Spinal cord (tissue), 10 donors: Measurements from ENCODE around the gene RAPGEF4. TPM values are rescaled to one million over a fixed set of nuclear protein-coding genes. Genes with fewer than 3 reads are reported as not detected.
"Not testable (repeated sequence)": the region's sequence is repeated elsewhere in the genome, so short reads cannot be mapped to it uniquely, and the experiment has no call there.

ENCODE experiments used
- DNase-seq, 6 donors: peaks; one replicate each; pipeline versions ENCODE4 v3.0.0 to v3.0.0-alpha.2; 2013 to 2015; ENCODE audit warnings: low spot score in 6 of 6, low read depth in 4 of 6
- H3K27ac ChIP-seq: one replicate; pipeline ENCODE4 v1.5.1; 2013; ENCODE audit warnings: low read depth, low read length, control low read depth
- H3K27me3 ChIP-seq: one replicate; pipeline ENCODE4 v1.6.1; 2013; ENCODE audit warnings: low read length; ENCODE audit not compliant: control insufficient read depth, insufficient read depth
- H3K36me3 ChIP-seq: one replicate; pipeline ENCODE4 v1.6.1; 2013; ENCODE audit warnings: low read length; ENCODE audit not compliant: control insufficient read depth, insufficient read depth
- H3K4me1 ChIP-seq: one replicate; pipeline ENCODE4 v1.6.1; 2013; ENCODE audit warnings: low read length; ENCODE audit not compliant: control insufficient read depth, insufficient read depth
- H3K4me3 ChIP-seq: one replicate; pipeline ENCODE4 v1.5.1; 2013; ENCODE audit warnings: low read depth, low read length, control low read depth
- H3K9me3 ChIP-seq: one replicate; pipeline ENCODE4 v1.6.1; 2013; ENCODE audit warnings: low read length; ENCODE audit not compliant: control insufficient read depth, insufficient read depth
- whole genome bisulfite sequencing: methylation state at CpG from one replicate; pipeline ENCODE4 v1.1.5; 2013; ENCODE audit warnings: missing lambda C conversion rate; ENCODE audit not compliant: insufficient coverage; 5-methylcytosine and 5-hydroxymethylcytosine counted together
- polyA plus RNA-seq, 2 donors: library from polyadenylated mRNA; unstranded; fragments of 120-200 nt; gene quantifications; one replicate each; pipeline ENCODE4 v1.2.1, GENCODE V29; 2013; ENCODE audit not compliant: insufficient read length in 2 of 2
- total RNA-seq, 2 donors: library from RNA; depleted of rRNA in 1 of 2; stranded (reverse); fragments of 120-200 nt in 1 of 2; fragments of >200 nt in 1 of 2; gene quantifications; one replicate each; pipeline versions ENCODE4 v1.2.3 to v1.2.4, GENCODE V29; 2013 to 2014
- donor health status: healthy.

RAPGEF4 gene
- total and polyA plus RNA-seq, 4 donors = 31.1 to 65.8 (median 44.4) TPM

GRCh38 chr2:172788871-172789270 lies 53.2 kb downstream of the RAPGEF4 start:
- Histone ChIP-seq H3K4me3 (no peak overlapping the region), H3K36me3 (no peaks in the 10 kb centered on the region), H3K9me3 (no peaks in the 10 kb centered on the region), H3K4me1 (no peaks in the 10 kb centered on the region), H3K27me3 (no peaks in the 10 kb centered on the region), H3K27ac (no peak overlapping the region)
- DNase-seq = no peak

DNA sequence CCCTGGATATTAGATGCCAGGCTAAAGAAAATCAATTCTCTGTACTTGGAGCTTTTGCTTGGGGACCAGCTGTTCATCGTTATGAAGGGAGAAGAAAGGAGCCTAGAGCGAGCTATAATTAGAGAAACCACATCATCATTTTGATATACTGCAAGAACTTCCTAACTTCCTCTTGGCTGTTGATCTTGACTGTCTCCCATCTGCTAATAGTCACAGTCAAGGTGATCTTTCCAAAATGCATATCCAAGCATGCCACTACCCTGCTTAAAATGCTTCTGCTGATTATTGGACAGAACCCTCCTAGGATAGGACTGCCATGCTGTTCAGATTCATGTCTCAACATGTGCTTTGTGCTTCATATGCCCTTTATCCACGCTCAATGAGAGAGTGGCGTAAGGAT lies 54.8 kb downstream of the RAPGEF4 start:
- H3K27me3 ChIP-seq = no peaks in the 10 kb centered on the region
- no peak for DNase-seq
- no peaks in the 10 kb centered on the region for H3K36me3 ChIP-seq
- no peaks in the 10 kb centered on the region for H3K9me3 ChIP-seq
- H3K27ac ChIP-seq = no peak overlapping the region
- H3K4me1 ChIP-seq = no peaks in the 10 kb centered on the region
- no peak overlapping the region for H3K4me3 ChIP-seq
- 100% methylated on average over 2 of the region's 4 CpGs for WGBS

DNA sequence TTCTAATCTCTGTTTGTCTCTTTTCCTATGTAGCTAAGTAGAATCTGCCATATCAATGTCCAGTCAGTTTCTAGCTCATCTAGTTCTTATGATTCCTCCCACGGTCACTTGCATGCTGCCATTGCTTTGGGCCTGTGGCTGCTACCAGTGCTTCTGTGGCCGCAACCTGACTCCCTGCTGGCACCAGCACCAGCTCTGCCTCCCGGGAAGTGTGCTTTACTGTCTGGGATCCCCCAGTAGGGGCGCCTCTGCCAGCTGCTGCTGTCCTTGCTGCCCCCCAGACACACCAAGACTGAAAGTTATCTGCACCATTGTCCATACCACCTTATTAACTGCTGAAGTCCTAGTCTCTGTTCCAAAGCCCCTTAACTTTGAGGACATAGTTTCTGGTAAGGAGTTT lies 56.3 kb downstream of the RAPGEF4 start:
- H3K27ac ChIP-seq = no peak overlapping the region
- no peaks in the 10 kb centered on the region for H3K4me1 ChIP-seq
- WGBS = 68% methylated on average over 3 of the region's 4 CpGs
- no peaks in the 10 kb centered on the region for H3K36me3 ChIP-seq
- no peak for DNase-seq
- H3K9me3 ChIP-seq = no peaks in the 10 kb centered on the region
- no peak overlapping the region for H3K4me3 ChIP-seq
- H3K27me3 ChIP-seq = no peaks in the 10 kb centered on the region

DNA sequence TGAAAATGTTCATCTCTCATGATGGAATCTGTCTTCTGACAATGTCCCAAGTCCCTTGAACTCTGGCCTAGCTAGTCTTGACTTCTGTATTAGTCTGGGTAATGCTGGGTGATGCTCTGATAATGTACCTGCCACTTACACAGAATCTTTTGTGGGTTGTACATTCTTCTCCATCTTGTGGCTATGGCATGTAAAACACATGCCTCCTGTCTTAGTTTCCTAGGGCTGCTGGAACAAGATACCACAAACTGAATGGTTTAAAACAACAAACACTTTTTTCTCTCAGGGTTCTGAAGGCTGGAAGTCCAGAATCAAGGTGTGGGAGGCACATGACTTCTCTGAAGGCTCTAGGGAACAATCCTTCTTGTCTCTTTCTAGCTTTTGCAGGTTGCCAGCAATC lies 57.1 kb downstream of the RAPGEF4 start:
- no peak overlapping the region for H3K4me3 ChIP-seq
- no peaks in the 10 kb centered on the region for H3K27me3 ChIP-seq
- no peak overlapping the region for H3K27ac ChIP-seq
- no peaks in the 10 kb centered on the region for H3K36me3 ChIP-seq
- H3K4me1 ChIP-seq = no peaks in the 10 kb centered on the region
- no peaks in the 10 kb centered on the region for H3K9me3 ChIP-seq
- DNase-seq = no peak

GRCh38 chr2:172803308-172803707 lies 67.7 kb downstream of the RAPGEF4 start:
- not testable (repeated sequence) for H3K9me3 ChIP-seq, H3K27ac ChIP-seq, H3K4me1 ChIP-seq, H3K4me3 ChIP-seq, H3K27me3 ChIP-seq, DNase-seq, H3K36me3 ChIP-seq
- 100% methylated on average over 1 of the region's 1 CpG for WGBS

DNA sequence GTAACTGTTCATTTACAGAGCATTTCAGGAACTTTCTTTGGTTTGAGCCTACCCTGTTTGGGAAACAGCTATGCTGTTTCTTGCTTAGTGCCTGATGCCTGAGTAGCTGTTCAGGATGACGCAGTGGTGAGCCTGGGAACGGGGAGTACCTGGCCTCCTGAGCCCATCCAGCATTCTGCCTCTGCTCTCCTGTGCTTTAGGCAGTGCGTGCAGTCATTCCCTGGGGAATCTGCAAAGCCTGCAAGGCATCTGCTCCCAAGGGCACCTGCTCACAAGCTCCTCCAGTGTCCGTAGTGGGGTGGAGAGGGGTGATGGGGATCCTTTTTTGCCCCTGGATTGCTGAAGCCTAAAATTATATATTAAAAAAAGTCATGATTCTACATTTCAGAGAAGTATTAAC lies 68.8 kb downstream of the RAPGEF4 start:
- 96% methylated on average over 3 of the region's 4 CpGs for WGBS
- Histone ChIP-seq H3K4me1 (no peaks in the 10 kb centered on the region), H3K4me3 (no peak overlapping the region), H3K27me3 (no peaks in the 10 kb centered on the region), H3K27ac (no peak overlapping the region), H3K9me3 (peaks cover 1% of the 10 kb centered on the region), H3K36me3 (peaks cover 4% of the 10 kb centered on the region)
- no peak for DNase-seq

DNA sequence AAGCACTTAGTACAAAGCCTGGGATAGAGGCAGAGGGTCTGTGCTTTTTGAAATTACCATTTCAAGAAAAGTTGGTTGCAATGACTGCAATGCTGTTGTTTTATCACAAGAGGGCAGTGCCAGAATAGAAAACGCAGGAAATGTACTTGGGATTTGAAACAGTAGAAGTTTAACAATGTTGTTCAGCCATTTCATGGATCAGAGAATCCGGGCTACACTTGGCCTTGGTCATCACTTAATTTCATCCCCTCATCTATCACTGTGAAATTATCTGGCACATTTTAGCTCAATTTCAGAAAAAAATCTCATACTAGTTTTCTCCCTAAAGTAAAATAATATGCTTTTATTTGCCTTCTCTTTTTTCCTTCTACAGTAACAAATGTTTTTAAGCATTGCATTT lies 70.8 kb downstream of the RAPGEF4 start:
- H3K4me1 ChIP-seq = no peaks in the 10 kb centered on the region
- peak overlapping the region; percentile 79 for H3K27ac ChIP-seq
- no peaks in the 10 kb centered on the region for H3K36me3 ChIP-seq
- peak overlapping the region; percentile 2 for H3K4me3 ChIP-seq
- H3K9me3 ChIP-seq = peaks cover 1% of the 10 kb centered on the region
- DNase-seq = peak in 5 of 6 donors; percentile 43 to 91 (median 51)
- H3K27me3 ChIP-seq = no peaks in the 10 kb centered on the region
- 0% methylated on average over 1 of the region's 2 CpGs for WGBS

DNA sequence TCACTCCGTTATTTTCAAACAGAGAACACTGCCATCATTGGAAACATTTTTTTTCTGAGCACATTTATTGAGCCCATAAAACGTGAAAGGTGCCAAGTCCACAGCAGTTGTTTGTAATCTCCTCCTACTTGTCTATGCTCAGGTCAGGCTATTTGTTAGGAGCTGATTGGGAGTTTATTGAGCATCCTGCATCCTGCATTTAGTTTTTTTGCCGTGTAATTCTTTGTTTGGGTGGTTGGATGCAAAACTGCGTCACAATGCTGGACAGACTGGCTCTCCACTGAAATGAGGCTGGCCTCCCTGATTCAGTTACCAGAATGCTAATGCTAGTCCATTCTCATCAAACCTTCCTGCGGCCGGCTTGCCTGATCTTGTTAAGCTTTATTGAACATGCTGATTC lies 71.4 kb downstream of the RAPGEF4 start:
- Histone ChIP-seq H3K4me3 (peak overlapping the region; percentile 2), H3K9me3 (peaks cover 1% of the 10 kb centered on the region), H3K36me3 (no peaks in the 10 kb centered on the region), H3K27ac (peak overlapping the region; percentile 79), H3K4me1 (no peaks in the 10 kb centered on the region), H3K27me3 (no peaks in the 10 kb centered on the region)
- DNase-seq = peak in 3 of 6 donors; percentile 26 to 75 (median 64)
- WGBS = 48% methylated on average over 3 of the region's 6 CpGs

DNA sequence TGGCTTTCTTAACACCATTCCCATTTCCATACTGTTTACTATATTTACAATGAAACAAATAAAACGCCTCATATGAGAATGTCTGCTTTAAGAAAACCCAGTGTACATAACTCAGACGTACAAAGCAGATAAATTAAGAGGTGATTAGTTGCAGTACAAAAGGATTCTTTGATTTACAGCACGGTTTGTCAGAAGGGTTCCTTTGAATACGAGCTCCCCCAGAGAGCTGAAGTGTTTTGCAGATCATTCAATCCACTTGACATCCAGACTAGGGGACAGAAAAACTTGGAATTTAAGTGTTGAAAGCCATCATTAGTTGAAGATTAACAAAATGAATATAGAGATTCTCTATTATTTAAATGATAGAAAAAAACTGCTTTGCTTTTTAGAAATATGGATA lies 72.5 kb downstream of the RAPGEF4 start:
- no peak overlapping the region for H3K4me3 ChIP-seq
- DNase-seq = no peak
- no peak overlapping the region for H3K27ac ChIP-seq
- H3K4me1 ChIP-seq = no peaks in the 10 kb centered on the region
- WGBS = no CpG with 5 or more reads among the region's 4 CpGs
- H3K36me3 ChIP-seq = no peaks in the 10 kb centered on the region
- no peaks in the 10 kb centered on the region for H3K27me3 ChIP-seq
- H3K9me3 ChIP-seq = no peaks in the 10 kb centered on the region

- no peaks in the 10 kb centered on the region for H3K4me1 ChIP-seq
- H3K27ac ChIP-seq = no peak overlapping the region
- 25% methylated on average over 1 of the region's 2 CpGs for WGBS
- H3K27me3 ChIP-seq = no peaks in the 10 kb centered on the region
- H3K4me3 ChIP-seq = no peak overlapping the region
- no peaks in the 10 kb centered on the region for H3K9me3 ChIP-seq
- peak in 2 of 6 donors; percentile 29 to 53 for DNase-seq
- peaks cover under 1% of the 10 kb centered on the region for H3K36me3 ChIP-seq
Observed at GRCh38 chr2:172811027-172811426, 75.4 kb downstream of the RAPGEF4 start.
